Neural cell (in vitro differentiated cells): ENCODE data around the gene IGF1R.

Source experiments
- CTCF ChIP-seq: fragments of 450-650 bp; IDR thresholded peaks from 2 replicates; pipeline ENCODE4 v1.5.1; 2014; ENCODE audit warnings: antibody characterized with exemption, mild to moderate bottlenecking, moderate library complexity; ENCODE audit not compliant: poor library complexity, severe bottlenecking
- EP300 ChIP-seq: fragments of 450-650 bp; conservative IDR thresholded peaks from 2 replicates; pipeline ENCODE4 v1.6.1; 2014; ENCODE audit warnings: antibody characterized with exemption, mild to moderate bottlenecking, moderate library complexity; ENCODE audit not compliant: poor library complexity, severe bottlenecking
- EZH2 ChIP-seq: fragments of 200-600, 300-800 bp; shearing (Covaris generic), sonication (generic); IDR thresholded peaks from 2 replicates; pipeline ENCODE4 v1.6.1; 2014; ENCODE audit warnings: antibody characterized with exemption, low read length, borderline replicate concordance, mild to moderate bottlenecking; ENCODE audit not compliant: insufficient read depth, poor library complexity, severe bottlenecking
- POLR2AphosphoS5 ChIP-seq: IDR thresholded peaks from 2 replicates; pipeline ENCODE4 v1.6.1; 2012
- RAD21 ChIP-seq: fragments of 450-650 bp; conservative IDR thresholded peaks from 2 replicates; pipeline ENCODE4 v1.6.1; 2014; ENCODE audit warnings: antibody characterized with exemption, mild to moderate bottlenecking, moderate library complexity
- TAF1 ChIP-seq: IDR thresholded peaks from 2 replicates; pipeline ENCODE4 v1.6.1; 2012; ENCODE audit warnings: low read depth

- no peak for TF ChIP-seq CTCF
- TF ChIP-seq TAF1: no peak
- TF ChIP-seq RAD21: no peak
- TF ChIP-seq EZH2: no peak
- no peak for TF ChIP-seq EP300
- TF ChIP-seq POLR2AphosphoS5: no peak
Measured at GRCh38 chr15:98926236-98926635, 277.9 kb downstream of the IGF1R start.
